WTC11 (cell line): ENCODE measurements around the gene NOL9. TPM values are rescaled to one million over a fixed set of nuclear protein-coding genes. Genes with fewer than 3 reads are reported as not detected.

Experiments
- ATAC-seq: fragments of 200-7000 bp; cut with Tn5 transposase; 2 replicates; pipeline ENCODE4 v1.10.0; 2021; ENCODE audit warnings: mild to moderate bottlenecking, moderate library complexity
- CTCF ChIA-PET: fragments of 300-600 bp; sonication (Branson Sonifier 250); formaldehyde crosslinking; loops from one replicate; lab custom pipeline; 2021; ENCODE audit warnings: antibody characterized with exemption; lab: Charles Lee
- POLR2A ChIA-PET: fragments of 350-600 bp; sonication (Branson Sonifier 250); formaldehyde crosslinking; loops from one replicate; lab custom pipeline; 2021; ENCODE audit warnings: antibody characterized with exemption; lab: Charles Lee
- DNase-seq: peaks from one replicate; pipeline ENCODE4 v3.0.0; 2021; ENCODE audit warnings: low spot score
- H3K27ac Mint-ChIP-seq: 2 replicates; pipeline ENCODE4 v1.8.0; 2021; ENCODE audit warnings: mixed read lengths
- H3K27me3 Mint-ChIP-seq: 2 replicates; pipeline ENCODE4 v1.8.0; 2021; ENCODE audit warnings: low read depth, mild to moderate bottlenecking, moderate library complexity, mixed read lengths
- H3K36me3 Mint-ChIP-seq: 2 replicates; pipeline ENCODE4 v1.8.0; 2021; ENCODE audit warnings: mixed read lengths
- H3K4me1 Mint-ChIP-seq: 2 replicates; pipeline ENCODE4 v1.8.0; 2022; ENCODE audit warnings: mixed read lengths
- H3K4me3 Mint-ChIP-seq: 2 replicates; pipeline ENCODE4 v1.8.0; 2021; ENCODE audit warnings: mild to moderate bottlenecking, moderate library complexity, mixed read lengths
- H3K9me3 Mint-ChIP-seq: 2 replicates; pipeline ENCODE4 v1.8.0; 2021; ENCODE audit warnings: mixed read lengths
- CBFB ChIP-seq: sonication (generic); formaldehyde crosslinking; IDR thresholded peaks from 2 replicates; pipeline ENCODE4 v1.8.1; 2022; ENCODE audit warnings: mild to moderate bottlenecking, low read depth, missing genetic modification reagents
- ESRRA ChIP-seq: sonication (generic); formaldehyde crosslinking; IDR thresholded peaks from 2 replicates; pipeline ENCODE4 v1.8.1; 2022; ENCODE audit warnings: mild to moderate bottlenecking, missing genetic modification reagents, borderline replicate concordance
- FOXP4 ChIP-seq: sonication (generic); formaldehyde crosslinking; IDR thresholded peaks from 2 replicates; pipeline ENCODE4 v1.8.0; 2022; ENCODE audit warnings: mild to moderate bottlenecking, missing genetic modification reagents
- HMGXB4 ChIP-seq: sonication (generic); formaldehyde crosslinking; IDR thresholded peaks from 2 replicates; pipeline ENCODE4 v1.8.1; 2023; ENCODE audit warnings: mild to moderate bottlenecking, moderate library complexity, missing genetic modification reagents
- PRDM15 ChIP-seq: sonication (generic); formaldehyde crosslinking; IDR thresholded peaks from 2 replicates; pipeline ENCODE4 v1.8.0; 2022; ENCODE audit warnings: missing genetic modification reagents
- PRRX2 ChIP-seq: fragments of 250-450 bp; sonication (Bioruptor Pico); IDR thresholded peaks from 2 replicates; pipeline ENCODE4 v1.8.0; 2021; ENCODE audit warnings: mild to moderate bottlenecking
- SOX15 ChIP-seq: fragments of 250-450 bp; sonication (Bioruptor Pico); IDR thresholded peaks from 2 replicates; pipeline ENCODE4 v1.9.0; 2021; ENCODE audit warnings: mild to moderate bottlenecking
- ZBTB21 ChIP-seq: sonication (generic); formaldehyde crosslinking; IDR thresholded peaks from 2 replicates; pipeline ENCODE4 v1.8.1; 2023; ENCODE audit warnings: mild to moderate bottlenecking, missing genetic modification reagents, borderline replicate concordance
- ZMAT4 ChIP-seq: fragments of 250-450 bp; sonication (Bioruptor Pico); IDR thresholded peaks from 2 replicates; pipeline ENCODE4 v1.9.0; 2021; ENCODE audit warnings: mild to moderate bottlenecking
- ZNF121 ChIP-seq: sonication (generic); formaldehyde crosslinking; IDR thresholded peaks from 2 replicates; pipeline ENCODE4 v1.8.0; 2023; ENCODE audit warnings: missing genetic modification reagents
- ZNF138 ChIP-seq: sonication (generic); formaldehyde crosslinking; conservative IDR thresholded peaks from 2 replicates; pipeline ENCODE4 v1.8.1; 2022; ENCODE audit warnings: mild to moderate bottlenecking, moderate library complexity, missing genetic modification reagents
- ZNF219 ChIP-seq: sonication (generic); formaldehyde crosslinking; IDR thresholded peaks from 2 replicates; pipeline ENCODE4 v1.8.0; 2023; ENCODE audit warnings: missing genetic modification reagents, mild to moderate bottlenecking, borderline replicate concordance
- ZNF317 ChIP-seq: sonication (generic); formaldehyde crosslinking; IDR thresholded peaks from 2 replicates; pipeline ENCODE4 v1.8.1; 2023; ENCODE audit warnings: low read depth, mild to moderate bottlenecking, moderate library complexity, missing genetic modification reagents, borderline replicate concordance
- ZNF425 ChIP-seq: fragments of 250-450 bp; sonication (Bioruptor Pico); conservative IDR thresholded peaks from 2 replicates; pipeline ENCODE4 v1.9.0; 2021; ENCODE audit warnings: mild to moderate bottlenecking
- ZNF512 ChIP-seq: sonication (generic); formaldehyde crosslinking; IDR thresholded peaks from 2 replicates; pipeline ENCODE4 v1.8.1; 2022; ENCODE audit warnings: missing genetic modification reagents, borderline replicate concordance
- total RNA-seq: library from RNA; stranded (reverse); gene quantifications from 3 replicates; pipeline ENCODE4 v1.2.3, GENCODE V29; 2021

The NOL9 gene
- total RNA-seq, 1 experiment from 2014 or later = 37.4 TPM

GRCh38 chr1:6503884-6504602, 50.3 kb downstream of the NOL9 start (continued):
- TF ChIP-seq ZBTB21 (no peak), HMGXB4 (CRISPR knock-in tag) (no peak), PRRX2 (no peak), ZNF425 (CRISPR knock-in tag) (no peak), SOX15 (no peak)

- no peak for TF ChIP-seq ZNF138 (CRISPR knock-in tag)
- no peak for TF ChIP-seq ESRRA (CRISPR knock-in tag)
- TF ChIP-seq, all 79 proteins: peak for 0
- peaks cover 6% of the 10 kb centered on the region for H3K4me1 Mint-ChIP-seq
- H3K36me3 Mint-ChIP-seq = no peaks in the 10 kb centered on the region
These were observed 52.1 kb downstream of the NOL9 start for GRCh38 chr1:6502000-6502891.

GRCh38 chr1:6501279-6501813, 53.0 kb downstream of the NOL9 start:
- peaks cover 9% of the 10 kb centered on the region for H3K4me1 Mint-ChIP-seq
- H3K27ac Mint-ChIP-seq = no peak overlapping the region
- H3K4me3 Mint-ChIP-seq = no peak overlapping the region
- TF ChIP-seq ZNF219 (CRISPR knock-in tag) (no peak), ZNF512 (CRISPR knock-in tag) (no peak), ZNF121 (CRISPR knock-in tag) (no peak), FOXP4 (CRISPR knock-in tag) (no peak), ZNF317 (CRISPR knock-in tag) (no peak), CBFB (CRISPR knock-in tag) (no peak), PRDM15 (CRISPR knock-in tag) (no peak), ZMAT4 (CRISPR knock-in tag) (no peak)
- TF ChIP-seq, all 79 proteins: peak for 0
- POLR2A ChIA-PET = no interaction called here
- Mint-ChIP-seq H3K27me3 (peaks cover 22% of the 10 kb centered on the region), H3K9me3 (no peaks in the 10 kb centered on the region), H3K36me3 (no peaks in the 10 kb centered on the region)
- CTCF ChIA-PET = interaction anchor here (0.8 to 1.9 kb wide), 4 partner anchors 15 to 145 kb away, joined by 3 to 6 read pairs (median 3); no protein-coding TSS in a partner anchor
- DNase-seq = no peak
- no peak for ATAC-seq

More at GRCh38 chr1:6502000-6502891, 52.1 kb downstream of the NOL9 start:
- no peak for DNase-seq
- Mint-ChIP-seq H3K4me3 (no peak overlapping the region), H3K27me3 (peaks cover 17% of the 10 kb centered on the region), H3K27ac (no peak overlapping the region), H3K9me3 (no peaks in the 10 kb centered on the region)
- CTCF ChIA-PET = interaction anchor here (0.6 to 5.3 kb wide), 7 partner anchors 11 to 81 kb away, joined by 3 to 25 read pairs (median 6); partner anchors contain the start of gene PLEKHG5
- ATAC-seq = no peak
- POLR2A ChIA-PET = interaction anchor here (0.7 kb wide), 1 partner anchor 184 kb away, joined by 5 read pairs; no protein-coding TSS in a partner anchor
